WTC11 (cell line): ENCODE data around the gene STUB1. TPM values are rescaled to one million over a fixed set of nuclear protein-coding genes. Genes with fewer than 3 reads are reported as not detected.

ENCODE experiments used
- ATAC-seq: fragments of 200-7000 bp; cut with Tn5 transposase; 2 replicates; pipeline ENCODE4 v1.10.0; 2021; ENCODE audit warnings: mild to moderate bottlenecking, moderate library complexity
- CTCF ChIA-PET: fragments of 300-600 bp; sonication (Branson Sonifier 250); formaldehyde crosslinking; loops from one replicate; lab custom pipeline; 2021; ENCODE audit warnings: antibody characterized with exemption; lab: Charles Lee
- POLR2A ChIA-PET: fragments of 350-600 bp; sonication (Branson Sonifier 250); formaldehyde crosslinking; loops from one replicate; lab custom pipeline; 2021; ENCODE audit warnings: antibody characterized with exemption; lab: Charles Lee
- DNase-seq: peaks from one replicate; pipeline ENCODE4 v3.0.0; 2021; ENCODE audit warnings: low spot score
- H3K27ac Mint-ChIP-seq: 2 replicates; pipeline ENCODE4 v1.8.0; 2021; ENCODE audit warnings: mixed read lengths
- H3K27me3 Mint-ChIP-seq: 2 replicates; pipeline ENCODE4 v1.8.0; 2021; ENCODE audit warnings: low read depth, mild to moderate bottlenecking, moderate library complexity, mixed read lengths
- H3K36me3 Mint-ChIP-seq: 2 replicates; pipeline ENCODE4 v1.8.0; 2021; ENCODE audit warnings: mixed read lengths
- H3K4me1 Mint-ChIP-seq: 2 replicates; pipeline ENCODE4 v1.8.0; 2022; ENCODE audit warnings: mixed read lengths
- H3K4me3 Mint-ChIP-seq: 2 replicates; pipeline ENCODE4 v1.8.0; 2021; ENCODE audit warnings: mild to moderate bottlenecking, moderate library complexity, mixed read lengths
- H3K9me3 Mint-ChIP-seq: 2 replicates; pipeline ENCODE4 v1.8.0; 2021; ENCODE audit warnings: mixed read lengths
- ELF4 ChIP-seq: sonication (generic); formaldehyde crosslinking; IDR thresholded peaks from 2 replicates; pipeline ENCODE4 v1.8.1; 2022; ENCODE audit warnings: low read depth, mild to moderate bottlenecking, moderate library complexity, missing genetic modification reagents
- ETV6 ChIP-seq: sonication (generic); formaldehyde crosslinking; IDR thresholded peaks from 2 replicates; pipeline ENCODE4 v1.8.1; 2022; ENCODE audit warnings: mild to moderate bottlenecking, missing genetic modification reagents
- GTF2I ChIP-seq: fragments of 250-450 bp; sonication (Bioruptor Pico); conservative IDR thresholded peaks from 2 replicates; pipeline ENCODE4 v1.4.0; 2021; ENCODE audit warnings: mild to moderate bottlenecking
- IRF2 ChIP-seq: sonication (generic); formaldehyde crosslinking; IDR thresholded peaks from 2 replicates; pipeline ENCODE4 v1.8.0; 2022; ENCODE audit warnings: low read depth, missing genetic modification reagents, borderline replicate concordance
- JUN ChIP-seq: sonication (generic); formaldehyde crosslinking; IDR thresholded peaks from 2 replicates; pipeline ENCODE4 v1.8.0; 2023; ENCODE audit warnings: mild to moderate bottlenecking, missing genetic modification reagents
- SMAD3 ChIP-seq: sonication (generic); formaldehyde crosslinking; IDR thresholded peaks from 2 replicates; pipeline ENCODE4 v1.8.0; 2022; ENCODE audit warnings: missing genetic modification reagents, mild to moderate bottlenecking, borderline replicate concordance
- SP1 ChIP-seq: sonication (generic); formaldehyde crosslinking; conservative IDR thresholded peaks from 2 replicates; pipeline ENCODE4 v1.8.1; 2022; ENCODE audit warnings: missing genetic modification reagents
- ZBTB21 ChIP-seq: sonication (generic); formaldehyde crosslinking; IDR thresholded peaks from 2 replicates; pipeline ENCODE4 v1.8.1; 2023; ENCODE audit warnings: mild to moderate bottlenecking, missing genetic modification reagents, borderline replicate concordance
- ZNF121 ChIP-seq: sonication (generic); formaldehyde crosslinking; IDR thresholded peaks from 2 replicates; pipeline ENCODE4 v1.8.0; 2023; ENCODE audit warnings: missing genetic modification reagents
- ZNF138 ChIP-seq: sonication (generic); formaldehyde crosslinking; conservative IDR thresholded peaks from 2 replicates; pipeline ENCODE4 v1.8.1; 2022; ENCODE audit warnings: mild to moderate bottlenecking, moderate library complexity, missing genetic modification reagents
- ZNF423 ChIP-seq: fragments of 250-450 bp; sonication (Bioruptor Pico); IDR thresholded peaks from 2 replicates; pipeline ENCODE4 v2.1.2; 2022; ENCODE audit warnings: mild to moderate bottlenecking, moderate library complexity
- total RNA-seq: library from RNA; stranded (reverse); gene quantifications from 3 replicates; pipeline ENCODE4 v1.2.3, GENCODE V29; 2021
- TF ChIP-seq, protein P1 (sequence below): sonication (generic); formaldehyde crosslinking; IDR thresholded peaks from 2 replicates; pipeline ENCODE4 v1.8.0; 2022; ENCODE audit warnings: mild to moderate bottlenecking, missing genetic modification reagents
- TF ChIP-seq, protein P2 (sequence below): sonication (generic); formaldehyde crosslinking; IDR thresholded peaks from 2 replicates; pipeline ENCODE4 v1.8.1; 2022; ENCODE audit warnings: low read depth, mild to moderate bottlenecking, moderate library complexity, missing genetic modification reagents, borderline replicate concordance
- TF ChIP-seq, protein P3 (sequence below): sonication (generic); formaldehyde crosslinking; IDR thresholded peaks from 2 replicates; pipeline ENCODE4 v1.8.1; 2023; ENCODE audit warnings: mild to moderate bottlenecking, missing genetic modification reagents

Gene STUB1
- total RNA-seq, 1 experiment from 2014 or later, result 88.2 TPM

DNA sequence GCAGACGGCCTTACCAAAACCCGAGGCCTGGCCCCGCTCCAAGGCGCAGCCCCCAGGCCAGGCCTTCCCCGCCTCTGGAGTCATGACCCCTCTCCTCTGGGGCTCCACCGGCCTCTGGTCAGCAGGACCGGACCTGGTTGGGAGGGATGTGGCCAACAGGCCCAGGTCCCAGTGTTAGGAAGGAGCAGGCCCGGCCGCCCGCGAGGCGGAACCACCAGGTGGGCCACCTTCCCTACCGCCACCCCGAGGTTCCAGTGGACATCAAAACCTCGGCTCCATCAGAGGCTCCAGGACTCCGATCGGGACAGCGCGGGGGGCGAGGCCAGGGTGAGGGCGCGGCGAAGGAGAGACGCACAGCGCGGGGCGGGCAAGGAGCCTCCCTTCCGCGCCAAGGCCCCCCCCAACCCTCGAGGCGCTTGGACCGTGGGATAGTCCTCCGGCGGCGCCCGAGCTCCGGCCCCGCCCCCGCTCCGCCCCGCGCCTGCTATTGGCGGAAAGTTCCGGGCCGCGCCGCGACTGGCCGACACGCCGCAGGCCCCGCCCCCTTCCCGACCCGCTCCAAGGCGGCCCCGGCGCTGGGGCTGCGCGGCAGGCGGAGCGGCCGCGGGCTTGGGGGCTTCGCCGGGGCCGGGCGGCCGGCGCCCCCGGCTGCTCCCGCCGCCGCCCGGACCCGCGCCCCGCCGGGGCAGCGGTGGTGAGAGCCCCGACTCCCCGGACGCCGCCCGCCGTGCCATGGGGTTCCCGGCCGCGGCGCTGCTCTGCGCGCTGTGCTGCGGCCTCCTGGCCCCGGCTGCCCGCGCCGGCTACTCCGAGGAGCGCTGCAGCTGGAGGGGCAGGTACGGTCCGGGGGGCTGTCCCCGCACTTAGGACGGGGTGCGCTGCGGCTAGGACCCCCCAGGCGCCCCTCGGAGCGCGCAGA is 34.6 kb downstream of the STUB1 start, which contains the start of gene METRN (continued):
- TF ChIP-seq, protein P1, sequence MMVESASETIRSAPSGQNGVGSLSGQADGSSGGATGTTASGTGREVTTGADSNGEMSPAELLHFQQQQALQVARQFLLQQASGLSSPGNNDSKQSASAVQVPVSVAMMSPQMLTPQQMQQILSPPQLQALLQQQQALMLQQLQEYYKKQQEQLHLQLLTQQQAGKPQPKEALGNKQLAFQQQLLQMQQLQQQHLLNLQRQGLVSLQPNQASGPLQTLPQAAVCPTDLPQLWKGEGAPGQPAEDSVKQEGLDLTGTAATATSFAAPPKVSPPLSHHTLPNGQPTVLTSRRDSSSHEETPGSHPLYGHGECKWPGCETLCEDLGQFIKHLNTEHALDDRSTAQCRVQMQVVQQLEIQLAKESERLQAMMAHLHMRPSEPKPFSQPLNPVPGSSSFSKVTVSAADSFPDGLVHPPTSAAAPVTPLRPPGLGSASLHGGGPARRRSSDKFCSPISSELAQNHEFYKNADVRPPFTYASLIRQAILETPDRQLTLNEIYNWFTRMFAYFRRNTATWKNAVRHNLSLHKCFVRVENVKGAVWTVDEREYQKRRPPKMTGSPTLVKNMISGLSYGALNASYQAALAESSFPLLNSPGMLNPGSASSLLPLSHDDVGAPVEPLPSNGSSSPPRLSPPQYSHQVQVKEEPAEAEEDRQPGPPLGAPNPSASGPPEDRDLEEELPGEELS (CRISPR knock-in tag), result no peak
- TF ChIP-seq, protein P2, sequence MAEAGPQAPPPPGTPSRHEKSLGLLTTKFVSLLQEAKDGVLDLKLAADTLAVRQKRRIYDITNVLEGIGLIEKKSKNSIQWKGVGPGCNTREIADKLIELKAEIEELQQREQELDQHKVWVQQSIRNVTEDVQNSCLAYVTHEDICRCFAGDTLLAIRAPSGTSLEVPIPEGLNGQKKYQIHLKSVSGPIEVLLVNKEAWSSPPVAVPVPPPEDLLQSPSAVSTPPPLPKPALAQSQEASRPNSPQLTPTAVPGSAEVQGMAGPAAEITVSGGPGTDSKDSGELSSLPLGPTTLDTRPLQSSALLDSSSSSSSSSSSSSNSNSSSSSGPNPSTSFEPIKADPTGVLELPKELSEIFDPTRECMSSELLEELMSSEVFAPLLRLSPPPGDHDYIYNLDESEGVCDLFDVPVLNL (CRISPR knock-in tag), result no peak
- no peak for TF ChIP-seq SMAD3
- no peak for TF ChIP-seq GTF2I (CRISPR knock-in tag)
- TF ChIP-seq JUN (CRISPR knock-in tag), result no peak
- TF ChIP-seq SP1 (CRISPR knock-in tag), result peak; percentile 80
- TF ChIP-seq, protein P3, sequence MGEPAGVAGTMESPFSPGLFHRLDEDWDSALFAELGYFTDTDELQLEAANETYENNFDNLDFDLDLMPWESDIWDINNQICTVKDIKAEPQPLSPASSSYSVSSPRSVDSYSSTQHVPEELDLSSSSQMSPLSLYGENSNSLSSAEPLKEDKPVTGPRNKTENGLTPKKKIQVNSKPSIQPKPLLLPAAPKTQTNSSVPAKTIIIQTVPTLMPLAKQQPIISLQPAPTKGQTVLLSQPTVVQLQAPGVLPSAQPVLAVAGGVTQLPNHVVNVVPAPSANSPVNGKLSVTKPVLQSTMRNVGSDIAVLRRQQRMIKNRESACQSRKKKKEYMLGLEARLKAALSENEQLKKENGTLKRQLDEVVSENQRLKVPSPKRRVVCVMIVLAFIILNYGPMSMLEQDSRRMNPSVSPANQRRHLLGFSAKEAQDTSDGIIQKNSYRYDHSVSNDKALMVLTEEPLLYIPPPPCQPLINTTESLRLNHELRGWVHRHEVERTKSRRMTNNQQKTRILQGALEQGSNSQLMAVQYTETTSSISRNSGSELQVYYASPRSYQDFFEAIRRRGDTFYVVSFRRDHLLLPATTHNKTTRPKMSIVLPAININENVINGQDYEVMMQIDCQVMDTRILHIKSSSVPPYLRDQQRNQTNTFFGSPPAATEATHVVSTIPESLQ (CRISPR knock-in tag), result no peak
- no peak for TF ChIP-seq IRF2 (CRISPR knock-in tag)
- no peak for TF ChIP-seq ZNF121 (CRISPR knock-in tag)

GRCh38 chr16:715477-716199 is 35.4 kb downstream of the STUB1 start:
- peaks cover 40% of the 10 kb centered on the region for H3K27me3 Mint-ChIP-seq
- H3K4me1 Mint-ChIP-seq, result peaks cover 16% of the 10 kb centered on the region
- ATAC-seq, result peak; percentile 6
- no peaks in the 10 kb centered on the region for H3K36me3 Mint-ChIP-seq
- DNase-seq, result no peak
- peak overlapping the region; percentile 63 for H3K4me3 Mint-ChIP-seq
- 0 out of 2 replicates have a peak, but pooled peaks have one; percentile 45 for TF ChIP-seq JUN (CRISPR knock-in tag)
- peak; percentile 71; the same call in 1 of the 2 replicates for TF ChIP-seq ETV6 (CRISPR knock-in tag)
- TF ChIP-seq ELF4, result 0 out of 2 replicates have a peak, but pooled peaks have one; percentile 33
- TF ChIP-seq ZNF138 (CRISPR knock-in tag), result no peak
- 0 out of 2 replicates have a peak, but pooled peaks have one; percentile 59 for TF ChIP-seq IRF2 (CRISPR knock-in tag)
- peak; percentile 58 for TF ChIP-seq ZNF423 (CRISPR knock-in tag)
- TF ChIP-seq, protein P1 (CRISPR knock-in tag), result no peak
- no peak for TF ChIP-seq ZBTB21 (CRISPR knock-in tag)
- H3K27ac Mint-ChIP-seq, result no peak overlapping the region
- ChIA-PET POLR2A (interaction anchor here (0.6 to 1.9 kb wide), 6 partner anchors 9 to 397 kb away, joined by 3 to 5 read pairs (median 4); partner anchors contain the start of genes CHTF18, GNG13 and RPUSD1), CTCF (interaction anchor here (0.6 to 8.8 kb wide), 26 partner anchors 9 to 1404 kb away, joined by 3 to 90 read pairs (median 5); partner anchors contain the start of genes CCDC78, CHTF18, HAGHL and RPUSD1)
- no peaks in the 10 kb centered on the region for H3K9me3 Mint-ChIP-seq
